Skeletal muscle tissue (tissue), 4 donors: ENCODE measurements around the gene FANK1. TPM values are rescaled to one million over a fixed set of nuclear protein-coding genes. Genes with fewer than 3 reads are reported as not detected.
"Not testable (repeated sequence)": the region's sequence is repeated elsewhere in the genome, so short reads cannot be mapped to it uniquely, and the experiment has no call there.

Experiments
- H3K27ac ChIP-seq: one replicate; pipeline ENCODE4 v1.7.0; 2013; ENCODE audit warnings: mild to moderate bottlenecking, low read depth, low read length, inconsistent platforms
- H3K27me3 ChIP-seq, 3 donors: one replicate each; pipeline ENCODE4 v1.7.0; 2013; ENCODE audit warnings: low read length in 3 of 3; ENCODE audit not compliant: control insufficient read depth in 3 of 3, insufficient read depth in 3 of 3
- H3K36me3 ChIP-seq, 3 donors: one replicate each; pipeline ENCODE4 v1.7.0; 2013; ENCODE audit warnings: low read length in 3 of 3; ENCODE audit not compliant: control insufficient read depth in 3 of 3, insufficient read depth in 3 of 3
- H3K4me1 ChIP-seq, 3 donors: one replicate each; pipeline ENCODE4 v1.7.0; 2013; ENCODE audit warnings: low read length in 3 of 3, mild to moderate bottlenecking in 3 of 3; ENCODE audit not compliant: control insufficient read depth in 3 of 3, insufficient read depth in 3 of 3
- H3K4me3 ChIP-seq, 3 donors: one replicate each; pipeline ENCODE4 v1.7.0; 2013; ENCODE audit warnings: low read length in 3 of 3
- H3K9ac ChIP-seq, 3 donors: one replicate each; pipeline ENCODE4 v1.7.0; 2013; ENCODE audit warnings: low read length in 3 of 3, mild to moderate bottlenecking in 3 of 3, moderate library complexity in 2 of 3, low read depth in 1 of 3
- H3K9me3 ChIP-seq, 3 donors: one replicate each; pipeline ENCODE4 v1.7.0; 2013; ENCODE audit warnings: low read length in 3 of 3; ENCODE audit not compliant: control insufficient read depth in 3 of 3
- total RNA-seq: library from RNA; depleted of rRNA; stranded (reverse); fragments of >200 nt; gene quantifications from one replicate; pipeline ENCODE4 v1.2.3, GENCODE V29; 2014
- donor health status: Osteomylitis.

Gene FANK1, protein sequence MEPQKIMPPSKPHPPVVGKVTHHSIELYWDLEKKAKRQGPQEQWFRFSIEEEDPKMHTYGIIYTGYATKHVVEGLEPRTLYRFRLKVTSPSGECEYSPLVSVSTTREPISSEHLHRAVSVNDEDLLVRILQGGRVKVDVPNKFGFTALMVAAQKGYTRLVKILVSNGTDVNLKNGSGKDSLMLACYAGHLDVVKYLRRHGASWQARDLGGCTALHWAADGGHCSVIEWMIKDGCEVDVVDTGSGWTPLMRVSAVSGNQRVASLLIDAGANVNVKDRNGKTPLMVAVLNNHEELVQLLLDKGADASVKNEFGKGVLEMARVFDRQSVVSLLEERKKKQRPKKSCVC
- not detected for total RNA-seq

DNA sequence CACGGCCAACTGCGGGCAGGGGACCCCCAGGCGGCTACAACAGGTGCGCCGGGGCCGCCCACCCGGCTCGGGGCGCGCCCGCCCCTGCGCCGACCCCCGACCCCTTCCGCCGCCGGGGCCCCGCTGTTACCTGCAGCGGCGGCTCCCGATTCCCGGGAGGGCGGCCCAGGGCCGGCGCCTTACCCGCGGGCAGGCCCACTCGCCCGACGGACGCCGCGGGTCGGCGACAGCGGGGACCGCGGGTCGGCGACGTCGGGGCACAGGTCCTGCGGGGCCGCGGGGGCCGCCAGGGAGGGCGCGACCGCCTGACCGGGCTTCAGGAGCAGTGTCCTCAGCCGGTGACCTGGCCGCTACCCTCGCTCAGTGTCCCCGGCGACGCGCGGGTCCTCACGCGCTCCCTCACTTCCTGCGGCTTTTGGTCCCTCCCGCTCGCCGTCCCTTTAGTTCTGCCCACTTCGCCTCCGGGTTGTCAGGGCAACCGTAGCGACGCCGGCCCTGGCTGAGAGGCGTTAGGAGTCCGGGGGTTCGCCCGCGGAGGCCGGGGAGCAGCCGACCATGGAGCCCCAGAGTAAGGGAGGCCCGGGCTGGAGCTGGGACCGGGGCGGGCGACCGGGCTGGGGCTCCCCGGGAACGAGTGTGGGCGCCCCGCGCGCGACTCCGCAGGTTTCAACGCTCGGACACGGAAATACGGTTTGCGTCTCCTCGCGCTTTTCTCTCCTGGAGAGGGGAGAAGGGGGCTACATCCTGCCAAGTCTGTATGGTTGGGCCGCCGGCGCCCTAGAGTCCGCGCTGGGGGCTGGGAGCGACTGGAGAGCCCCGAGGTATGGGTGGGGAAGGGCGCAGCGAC lies at the start of gene FANK1:
FANK1 (plus strand) TSS at position 477 of the 847 bp plus-strand sequence; CDS start at position 556, 79 bp downstream.
- H3K36me3 ChIP-seq, H3K27me3 ChIP-seq, H3K9me3 ChIP-seq, H3K4me1 ChIP-seq: not testable (repeated sequence)
- peak within 1 kb of the TSS; percentile 76 to 85 (median 81) for H3K9ac ChIP-seq
- H3K27ac ChIP-seq = peak within 1 kb of the TSS; percentile 65
- peak within 1 kb of the TSS; percentile 73 to 80 (median 76) for H3K4me3 ChIP-seq

DNA sequence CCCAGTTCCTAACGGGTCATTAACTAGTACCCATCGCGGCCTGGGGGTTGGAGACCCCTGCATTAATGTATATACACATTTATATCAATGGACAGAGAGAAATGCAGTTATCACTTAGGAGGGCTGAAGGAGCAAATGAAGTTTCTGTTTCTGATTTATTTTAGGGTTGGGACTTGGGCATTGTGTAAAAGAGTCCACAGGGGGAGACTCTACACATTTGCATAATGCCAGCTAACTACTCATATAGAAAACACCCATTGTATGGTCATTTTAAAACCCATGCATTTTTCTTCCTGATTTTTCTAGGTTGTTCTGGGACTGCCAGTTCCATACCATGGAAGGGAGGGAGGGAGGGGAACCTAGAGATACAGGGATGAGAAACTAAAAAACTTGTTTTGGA lies 49.5 kb upstream of the FANK1 start:
- no peak overlapping the region for H3K27ac ChIP-seq
- peaks cover 20 to 34% (median 33%) of the 10 kb centered on the region in 3 donors for H3K36me3 ChIP-seq
- H3K27me3 ChIP-seq = no peaks in the 10 kb centered on the region
- H3K4me3 ChIP-seq = no peak overlapping the region
- H3K9ac ChIP-seq = no peak overlapping the region
- H3K9me3 ChIP-seq = no peaks in the 10 kb centered on the region
- peaks cover 0 to 5% (median 4%) of the 10 kb centered on the region in 3 donors for H3K4me1 ChIP-seq

DNA sequence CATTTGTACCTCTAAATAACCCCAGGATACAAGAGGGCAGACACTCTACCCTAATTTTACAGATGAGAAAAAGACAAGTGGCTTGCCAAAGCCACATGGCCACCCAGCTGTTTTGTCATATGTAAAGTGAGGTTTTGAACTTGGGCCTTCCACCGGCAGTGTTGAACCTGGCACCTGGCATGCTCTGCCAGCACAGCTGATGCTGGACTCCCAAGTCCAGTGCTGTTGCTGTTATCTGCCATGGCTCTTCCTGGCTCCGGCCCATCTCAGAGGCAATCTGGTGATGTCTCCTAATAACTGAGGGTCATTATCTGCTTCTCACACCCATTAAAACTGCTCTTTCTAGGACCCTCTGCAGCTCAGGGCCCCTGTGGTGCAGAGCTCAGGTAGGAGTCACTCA lies 48.0 kb upstream of the FANK1 start:
- H3K9me3 ChIP-seq = no peaks in the 10 kb centered on the region
- no peaks in the 10 kb centered on the region for H3K27me3 ChIP-seq
- H3K9ac ChIP-seq = no peak overlapping the region
- peaks cover 26 to 40% (median 38%) of the 10 kb centered on the region in 3 donors for H3K36me3 ChIP-seq
- no peak overlapping the region for H3K4me3 ChIP-seq
- H3K4me1 ChIP-seq = peaks cover 0 to 5% (median 4%) of the 10 kb centered on the region in 3 donors
- no peak overlapping the region for H3K27ac ChIP-seq

DNA sequence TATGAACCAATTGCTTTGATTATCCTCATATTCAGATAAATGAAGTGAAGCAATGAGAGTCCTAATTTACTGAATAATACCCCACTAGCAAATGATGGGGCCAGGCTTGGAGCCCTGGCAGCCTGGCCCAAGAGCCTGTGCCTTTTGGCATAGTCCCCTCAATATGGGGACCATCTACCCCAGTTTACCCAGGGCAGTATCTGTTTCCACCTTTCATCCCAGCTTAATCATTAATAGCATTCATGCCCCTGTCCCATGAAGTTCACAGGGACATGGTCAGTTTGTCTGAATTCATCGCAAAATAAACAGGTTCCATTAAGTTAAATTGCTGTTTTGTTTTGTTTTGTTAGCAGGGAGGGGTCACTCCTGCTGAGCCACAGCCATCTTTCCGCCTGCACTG lies 47.5 kb upstream of the FANK1 start:
- Histone ChIP-seq H3K9me3 (no peaks in the 10 kb centered on the region), H3K9ac (no peak overlapping the region), H3K4me3 (no peak overlapping the region), H3K27ac (no peak overlapping the region), H3K4me1 (peaks cover 0 to 5% (median 4%) of the 10 kb centered on the region in 3 donors), H3K36me3 (peaks cover 26 to 39% (median 38%) of the 10 kb centered on the region in 3 donors), H3K27me3 (no peaks in the 10 kb centered on the region)

DNA sequence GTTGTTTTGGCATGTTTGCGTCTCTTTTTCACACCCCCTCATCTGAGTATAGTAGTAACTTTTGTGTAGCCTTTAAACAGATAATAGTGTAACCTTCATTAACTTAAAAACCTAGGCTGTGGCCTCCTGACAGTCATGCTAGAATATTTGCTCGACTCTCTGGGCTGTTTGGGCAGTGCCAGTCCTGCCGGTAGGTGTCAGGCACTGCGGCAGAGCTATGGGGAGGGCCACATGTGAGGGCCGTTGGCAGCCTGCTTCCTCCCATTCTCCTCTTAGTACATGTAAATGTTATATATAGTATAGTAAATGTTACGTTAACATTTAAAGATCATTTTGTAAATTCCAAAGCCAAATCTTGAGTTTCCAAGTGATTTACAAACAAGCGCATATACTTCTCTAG lies 46.9 kb upstream of the FANK1 start:
- Histone ChIP-seq H3K4me1 (peaks cover 0 to 5% (median 4%) of the 10 kb centered on the region in 3 donors), H3K9ac (no peak overlapping the region), H3K27me3 (no peaks in the 10 kb centered on the region), H3K27ac (no peak overlapping the region), H3K9me3 (no peaks in the 10 kb centered on the region), H3K36me3 (peaks cover 26 to 40% (median 38%) of the 10 kb centered on the region in 3 donors), H3K4me3 (no peak overlapping the region)

DNA sequence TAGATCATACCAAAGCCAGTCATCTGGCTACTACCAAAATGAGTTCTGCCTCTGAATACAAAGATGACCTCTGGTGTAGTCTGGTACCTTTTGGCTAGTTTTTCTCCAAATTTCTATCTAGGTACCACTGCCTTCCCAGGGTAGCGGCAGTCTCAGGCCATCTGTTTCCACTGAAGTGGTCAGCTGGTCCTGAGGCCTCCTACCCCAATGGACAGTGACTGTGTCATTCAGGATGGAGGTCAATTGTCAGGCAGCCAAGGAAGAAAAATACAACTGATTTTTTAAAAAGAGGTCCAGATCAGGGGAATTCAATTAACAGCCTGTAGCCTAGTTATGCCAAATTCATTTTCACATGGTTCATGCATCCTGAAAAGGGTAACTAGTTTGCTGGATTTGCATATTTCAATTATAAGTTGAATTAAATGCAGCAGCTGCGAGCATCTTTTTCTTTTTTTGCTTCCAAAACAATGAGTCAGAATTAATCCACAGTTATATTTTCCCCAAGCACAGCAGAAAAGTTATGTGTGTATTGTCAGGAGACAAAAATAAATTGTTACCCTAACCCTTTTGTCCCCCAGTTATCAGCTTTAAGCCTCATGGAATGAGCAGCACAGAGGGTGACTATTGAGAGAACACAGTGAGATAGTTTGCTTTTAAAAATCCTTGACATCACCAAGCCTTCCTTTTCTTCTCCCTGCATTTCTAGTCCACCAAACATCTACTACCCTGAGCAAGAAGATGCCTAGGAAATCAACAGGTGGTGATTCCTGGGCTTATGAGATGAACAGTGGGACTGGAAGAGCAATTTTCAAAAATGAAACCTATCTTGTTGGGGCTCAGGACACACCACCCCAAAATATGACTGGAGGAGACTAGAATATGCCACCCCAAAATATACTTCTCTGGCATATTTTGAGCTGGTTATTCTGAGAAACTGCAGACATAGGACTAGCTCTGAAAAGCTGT lies 45.3 kb upstream of the FANK1 start:
- Histone ChIP-seq H3K4me1 (no peaks in the 10 kb centered on the region), H3K27me3 (no peaks in the 10 kb centered on the region), H3K4me3 (no peak overlapping the region), H3K27ac (no peak overlapping the region), H3K9me3 (no peaks in the 10 kb centered on the region), H3K9ac (no peak overlapping the region), H3K36me3 (peaks cover 20 to 38% (median 34%) of the 10 kb centered on the region in 3 donors)

DNA sequence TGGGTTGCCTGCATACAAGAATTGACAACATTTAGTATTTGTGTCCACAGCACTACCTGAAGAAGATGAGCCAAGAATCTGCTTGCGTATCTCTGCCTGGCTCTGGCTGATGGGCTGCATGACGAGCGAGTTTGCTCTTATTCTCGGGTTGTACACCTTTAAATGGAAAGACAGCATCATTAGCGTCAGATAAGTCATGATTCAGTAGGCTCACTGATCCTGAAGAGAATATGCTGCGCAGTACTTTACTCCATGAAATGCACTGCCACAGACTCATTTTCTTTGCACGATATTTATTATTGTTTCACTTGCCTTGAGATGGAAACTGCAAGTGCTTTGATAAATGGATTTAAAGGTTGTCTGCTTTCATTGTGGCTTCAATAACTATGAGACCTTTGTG lies 43.9 kb upstream of the FANK1 start:
- Histone ChIP-seq H3K4me1 (no peaks in the 10 kb centered on the region), H3K36me3 (peaks cover 22 to 38% (median 38%) of the 10 kb centered on the region in 3 donors), H3K9ac (no peak overlapping the region), H3K27me3 (no peaks in the 10 kb centered on the region), H3K27ac (no peak overlapping the region), H3K4me3 (no peak overlapping the region), H3K9me3 (no peaks in the 10 kb centered on the region)

DNA sequence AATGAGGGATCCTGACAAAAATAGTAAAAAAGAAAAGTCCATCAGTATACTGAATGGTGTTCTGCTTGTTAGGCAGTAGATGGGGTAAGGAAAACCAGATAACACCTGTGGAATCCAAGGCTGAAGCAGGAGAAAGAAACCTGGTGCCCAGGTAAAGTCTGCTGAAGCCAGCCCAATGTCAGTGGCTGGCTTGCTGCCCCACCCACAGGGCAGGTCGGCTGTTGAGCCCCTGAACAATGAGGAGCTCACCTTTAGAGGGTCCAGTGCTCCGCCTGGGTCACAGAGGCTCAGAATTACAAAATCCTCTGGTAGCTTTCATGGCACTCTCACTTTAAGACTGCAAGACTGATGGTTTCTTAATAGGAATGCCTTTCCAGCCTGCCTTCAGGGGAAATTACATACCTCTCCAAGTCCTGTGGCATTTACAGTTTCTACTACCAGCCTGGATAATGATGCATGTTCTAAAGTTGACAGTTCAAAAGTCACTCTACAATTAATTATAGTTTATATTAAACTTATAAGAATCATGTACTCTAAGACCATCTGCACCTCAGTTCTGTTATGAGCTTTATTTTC lies 39.1 kb upstream of the FANK1 start:
- Histone ChIP-seq H3K9me3 (no peaks in the 10 kb centered on the region), H3K36me3 (peaks cover 15 to 32% (median 20%) of the 10 kb centered on the region in 3 donors), H3K4me1 (no peaks in the 10 kb centered on the region)

DNA sequence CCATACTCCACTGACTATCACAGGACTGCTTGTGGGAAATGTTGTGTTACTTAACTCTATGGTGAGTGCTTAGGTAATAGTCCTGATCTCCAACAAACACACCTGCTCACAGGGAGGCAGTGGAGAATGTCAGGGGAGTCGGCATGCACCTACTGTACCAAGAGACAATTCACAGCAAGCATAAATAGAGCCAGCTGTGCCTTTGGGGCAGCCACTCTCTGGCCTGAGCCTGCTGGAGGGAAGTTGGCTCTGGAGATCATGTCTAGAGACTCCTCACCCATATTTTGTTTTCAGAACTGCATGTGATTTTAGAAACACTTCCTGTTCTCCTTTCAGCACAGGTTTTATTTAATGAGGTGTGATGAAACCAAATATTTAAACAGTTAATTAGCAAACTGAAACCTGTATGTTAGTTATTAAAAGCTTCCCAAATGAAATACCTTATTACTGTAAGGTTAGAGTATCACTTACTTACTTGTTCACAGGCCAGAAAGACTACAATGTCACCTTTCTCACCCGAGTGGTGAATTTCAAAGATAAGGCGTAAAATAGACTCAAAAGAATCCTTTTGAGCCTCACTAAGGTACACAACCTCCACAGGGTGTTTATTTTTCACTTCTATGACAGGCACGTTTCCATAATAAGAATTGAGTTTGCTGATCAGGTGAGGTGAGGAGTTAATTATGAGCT lies 37.1 kb upstream of the FANK1 start:
- H3K4me3 ChIP-seq = no peak overlapping the region
- no peak overlapping the region for H3K9ac ChIP-seq
- H3K36me3 ChIP-seq = peaks cover 7 to 23% (median 13%) of the 10 kb centered on the region in 3 donors

More for the DNA sequence above, 39.1 kb upstream of the FANK1 start:
- Histone ChIP-seq H3K9ac (no peak overlapping the region), H3K4me3 (no peak overlapping the region), H3K27me3 (no peaks in the 10 kb centered on the region), H3K27ac (no peak overlapping the region)

More for the DNA sequence above, 37.1 kb upstream of the FANK1 start:
- H3K27ac ChIP-seq = no peak overlapping the region
- H3K9me3 ChIP-seq = no peaks in the 10 kb centered on the region
- H3K27me3 ChIP-seq = no peaks in the 10 kb centered on the region
- no peaks in the 10 kb centered on the region for H3K4me1 ChIP-seq
